ENCODE results near the gene CORO7.

DNA sequence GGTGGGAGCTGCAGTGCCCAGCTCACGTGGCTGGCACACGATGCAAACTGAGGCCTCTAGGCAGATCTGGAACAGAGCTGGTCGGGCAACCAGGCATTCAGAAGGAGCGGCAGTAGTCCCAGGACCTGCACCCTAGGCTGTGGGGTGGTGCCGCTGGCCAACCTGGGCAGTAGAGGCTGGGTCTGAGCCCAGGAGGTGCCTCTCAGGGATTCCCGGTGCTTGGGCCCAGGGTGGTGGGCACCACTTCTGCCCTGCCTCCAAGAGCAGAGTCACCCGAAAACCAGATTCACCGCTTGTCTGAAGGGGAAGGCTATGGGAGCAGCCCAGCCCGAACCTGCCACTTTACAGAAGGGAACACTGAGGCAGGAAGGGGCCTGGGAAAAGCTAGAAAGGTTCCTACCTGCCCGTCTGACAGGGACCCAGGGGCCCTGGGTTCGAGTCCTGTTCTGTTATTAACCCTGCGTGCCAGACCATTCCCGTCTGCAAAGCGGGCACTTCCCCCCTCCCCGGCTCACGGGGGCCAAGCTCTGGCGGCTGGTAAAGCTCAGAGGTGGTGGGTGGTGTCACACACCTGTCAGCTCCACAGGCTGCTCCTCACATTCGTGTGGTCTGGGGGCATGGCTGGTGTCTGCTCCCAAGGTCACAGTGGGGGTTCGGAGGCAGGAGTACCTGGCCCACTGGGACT lies 83.6 kb downstream of the CORO7 start:
- TF ChIP-seq, protein P1, sequence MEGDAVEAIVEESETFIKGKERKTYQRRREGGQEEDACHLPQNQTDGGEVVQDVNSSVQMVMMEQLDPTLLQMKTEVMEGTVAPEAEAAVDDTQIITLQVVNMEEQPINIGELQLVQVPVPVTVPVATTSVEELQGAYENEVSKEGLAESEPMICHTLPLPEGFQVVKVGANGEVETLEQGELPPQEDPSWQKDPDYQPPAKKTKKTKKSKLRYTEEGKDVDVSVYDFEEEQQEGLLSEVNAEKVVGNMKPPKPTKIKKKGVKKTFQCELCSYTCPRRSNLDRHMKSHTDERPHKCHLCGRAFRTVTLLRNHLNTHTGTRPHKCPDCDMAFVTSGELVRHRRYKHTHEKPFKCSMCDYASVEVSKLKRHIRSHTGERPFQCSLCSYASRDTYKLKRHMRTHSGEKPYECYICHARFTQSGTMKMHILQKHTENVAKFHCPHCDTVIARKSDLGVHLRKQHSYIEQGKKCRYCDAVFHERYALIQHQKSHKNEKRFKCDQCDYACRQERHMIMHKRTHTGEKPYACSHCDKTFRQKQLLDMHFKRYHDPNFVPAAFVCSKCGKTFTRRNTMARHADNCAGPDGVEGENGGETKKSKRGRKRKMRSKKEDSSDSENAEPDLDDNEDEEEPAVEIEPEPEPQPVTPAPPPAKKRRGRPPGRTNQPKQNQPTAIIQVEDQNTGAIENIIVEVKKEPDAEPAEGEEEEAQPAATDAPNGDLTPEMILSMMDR (IDR thresholded peaks at IDR 0.05; ENCODE audit: low read depth, low read length) = no peak
- no peak for TF ChIP-seq EZH2phosphoT487 (IDR thresholded peaks at IDR 0.05; ENCODE audit: low read depth)

Data from OCI-LY3 (cell line).